Activated CD4-positive, alpha-beta T cell treated with anti-CD3 and anti-CD28 coated beads, Interleukin-2, amount 10 ng/mL, durations not matched to agents 24 days and 14 days (primary cell): ENCODE results near the gene C1orf105. TPM values are rescaled to one million over a fixed set of nuclear protein-coding genes. Genes with fewer than 3 reads are reported as not detected.

Source experiments
- DNase-seq: peaks from one replicate; pipeline ENCODE4 v3.0.0; 2022
- H3K27ac Mint-ChIP-seq: one replicate; pipeline ENCODE4 v1.8.0; 2022; ENCODE audit warnings: mild to moderate bottlenecking, mixed read lengths
- H3K27me3 Mint-ChIP-seq: one replicate; pipeline ENCODE4 v1.8.0; 2022; ENCODE audit warnings: mixed read lengths
- H3K36me3 Mint-ChIP-seq: one replicate; pipeline ENCODE4 v1.8.0; 2022; ENCODE audit warnings: low read depth, mild to moderate bottlenecking, mixed read lengths
- H3K4me1 Mint-ChIP-seq: one replicate; pipeline ENCODE4 v1.8.0; 2021; ENCODE audit warnings: mixed read lengths
- H3K4me3 Mint-ChIP-seq: one replicate; pipeline ENCODE4 v1.8.0; 2022; ENCODE audit warnings: mild to moderate bottlenecking, moderate library complexity, mixed read lengths
- H3K9me3 Mint-ChIP-seq: one replicate; pipeline ENCODE4 v1.8.0; 2021; ENCODE audit warnings: mixed read lengths
- intact Hi-C: fragments of 100-400 bp; cut with micrococcal nuclease; formaldehyde crosslinking; loops from one replicate; pipeline ENCODE4 v1.15.1; 2023
- total RNA-seq: library from RNA; stranded (reverse); gene quantifications from 2 replicates; pipeline ENCODE4 v1.2.3, GENCODE V29; 2022

Gene C1orf105
- total RNA-seq, 1 donor from 2014 or later = not detected

DNA sequence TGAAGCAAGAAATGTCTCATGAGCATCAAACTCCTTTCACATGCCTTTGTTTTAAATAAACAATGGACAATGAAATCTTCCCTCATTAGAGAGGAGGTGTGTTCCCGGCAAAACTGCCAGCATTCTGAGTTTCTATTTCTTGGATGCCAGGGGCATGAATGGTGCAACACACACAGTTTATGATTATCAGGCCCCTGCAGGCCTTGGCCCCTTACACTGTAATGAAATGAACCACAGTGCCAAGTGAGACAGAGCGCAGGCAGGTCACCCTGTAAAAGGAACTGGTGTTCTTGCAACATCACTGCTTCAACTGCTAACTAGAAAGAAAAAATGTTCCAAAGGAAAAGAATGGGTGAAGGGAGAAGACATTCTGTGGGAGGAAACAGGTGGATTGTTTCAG lies 27.2 kb downstream of the C1orf105 start:
- H3K9me3 Mint-ChIP-seq = no peaks in the 10 kb centered on the region
- H3K4me1 Mint-ChIP-seq = peaks cover 33% of the 10 kb centered on the region
- H3K4me3 Mint-ChIP-seq = no peak overlapping the region
- no peak overlapping the region for H3K27ac Mint-ChIP-seq
- intact Hi-C loops = loop anchor here (10.0 kb wide), 1 partner anchor 643 kb away; no protein-coding TSS in a partner anchor
- no peaks in the 10 kb centered on the region for H3K27me3 Mint-ChIP-seq
- peaks cover 2% of the 10 kb centered on the region for H3K36me3 Mint-ChIP-seq
- no peak for DNase-seq

DNA sequence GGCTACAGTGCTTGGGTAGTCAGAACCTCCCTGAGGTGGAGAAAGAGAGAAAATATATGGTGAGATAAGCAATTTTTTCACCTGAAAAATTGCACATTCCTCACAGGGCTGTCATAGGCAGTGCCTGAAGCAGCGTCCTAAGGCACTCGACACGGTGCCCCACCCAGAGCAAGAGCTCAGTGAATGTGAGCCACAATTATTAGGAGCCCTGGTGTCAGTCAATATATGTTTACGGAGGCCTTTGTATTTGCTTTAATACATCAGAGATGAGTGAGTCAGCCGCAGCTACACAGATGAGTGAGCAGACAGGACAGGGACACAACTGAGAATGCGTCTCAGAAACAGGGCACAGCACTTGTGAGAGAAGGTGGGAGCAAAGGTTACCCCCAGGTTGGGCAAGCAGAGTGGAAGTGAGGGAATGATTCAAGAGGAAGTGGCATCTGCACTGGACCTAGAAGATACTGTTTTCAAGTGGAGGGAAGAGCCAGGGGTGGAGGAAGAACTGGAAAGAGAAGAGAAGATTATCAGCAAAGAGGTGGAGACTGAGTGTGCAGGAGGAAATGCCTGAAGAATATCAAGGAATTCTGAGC lies 28.6 kb downstream of the C1orf105 start:
- no peaks in the 10 kb centered on the region for H3K27me3 Mint-ChIP-seq
- peak; percentile 57 for DNase-seq
- peaks cover 31% of the 10 kb centered on the region for H3K4me1 Mint-ChIP-seq
- no peak overlapping the region for H3K4me3 Mint-ChIP-seq
- intact Hi-C loops = loop anchor here (10.0 kb wide), 1 partner anchor 644 kb away; no protein-coding TSS in a partner anchor
- no peaks in the 10 kb centered on the region for H3K36me3 Mint-ChIP-seq
- H3K9me3 Mint-ChIP-seq = no peaks in the 10 kb centered on the region
- H3K27ac Mint-ChIP-seq = peak overlapping the region; percentile 49

DNA sequence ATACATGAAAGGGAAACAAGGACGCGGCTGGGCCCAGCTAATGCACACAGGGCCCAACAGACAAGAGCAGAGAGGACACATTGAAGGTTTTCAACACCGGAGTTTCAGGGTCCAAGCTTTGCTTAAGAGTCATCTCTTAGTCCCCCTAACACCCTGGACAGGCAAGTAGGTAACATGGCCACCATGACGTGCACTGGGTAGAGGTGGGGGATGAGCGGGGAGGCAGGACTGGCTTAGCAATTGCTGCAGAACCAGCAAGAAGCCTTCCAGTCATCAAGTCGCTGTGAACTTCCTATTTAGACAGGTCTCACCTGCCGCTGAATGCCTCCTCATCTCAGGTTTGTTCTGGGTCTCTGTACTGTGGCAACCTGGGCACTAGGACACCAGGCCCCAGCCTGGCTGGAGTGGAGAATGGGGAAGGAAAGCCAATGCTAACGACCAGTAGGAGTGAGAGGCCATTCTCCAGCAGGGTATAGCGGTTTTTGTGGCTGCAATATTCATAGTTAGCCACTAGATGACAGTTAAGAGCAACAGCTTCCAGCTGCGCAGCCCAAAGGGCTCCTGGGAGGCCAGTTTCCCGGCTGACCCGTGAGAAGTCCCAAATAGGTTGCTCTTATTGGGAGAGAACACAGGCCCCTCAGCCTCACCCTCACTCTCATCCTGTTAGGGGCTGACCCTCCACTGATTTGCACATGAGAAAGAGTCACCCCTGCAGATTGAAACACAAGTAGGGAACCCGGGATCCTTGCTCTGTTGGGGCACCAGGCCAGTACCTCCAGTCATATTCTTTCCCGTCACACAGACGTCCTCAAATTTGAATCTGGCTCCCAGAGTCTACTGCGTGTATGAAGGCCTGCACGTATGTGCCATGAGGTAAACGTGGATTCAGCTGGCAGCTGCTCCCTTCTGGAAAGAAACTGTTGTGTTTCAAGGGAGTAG lies 29.4 kb downstream of the C1orf105 start:
- Mint-ChIP-seq H3K4me1 (peaks cover 27% of the 10 kb centered on the region), H3K27me3 (peaks cover 1% of the 10 kb centered on the region), H3K4me3 (peak overlapping the region; percentile 39), H3K36me3 (no peaks in the 10 kb centered on the region), H3K9me3 (no peaks in the 10 kb centered on the region), H3K27ac (peak overlapping the region; percentile 65)
- peak; percentile 83 for DNase-seq
- intact Hi-C loops = loop anchor here (1.0 to 10.0 kb wide), 7 partner anchors 178 to 645 kb away; no protein-coding TSS in a partner anchor

DNA sequence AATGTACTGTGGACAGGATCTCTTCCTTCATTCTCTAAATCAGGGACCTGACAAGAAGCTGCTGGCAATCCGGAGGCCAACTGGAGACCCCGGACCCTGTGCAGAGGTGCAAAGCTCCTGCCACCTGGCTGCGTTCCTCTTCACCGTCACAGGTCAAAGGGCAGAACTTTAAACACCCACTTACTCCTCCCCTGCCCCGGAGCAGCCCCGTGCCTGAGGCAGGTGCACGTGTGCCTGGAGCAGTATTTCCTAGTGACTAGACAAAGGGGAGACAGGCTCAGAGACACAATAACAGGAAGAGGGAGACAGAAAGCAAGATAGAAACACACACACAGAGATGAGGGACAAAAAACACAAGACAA lies 30.0 kb downstream of the C1orf105 start:
- Mint-ChIP-seq H3K27me3 (peaks cover 2% of the 10 kb centered on the region), H3K4me1 (peaks cover 27% of the 10 kb centered on the region), H3K36me3 (no peaks in the 10 kb centered on the region), H3K9me3 (no peaks in the 10 kb centered on the region), H3K27ac (peak overlapping the region; percentile 65), H3K4me3 (peak overlapping the region; percentile 39)
- intact Hi-C loops = loop anchor here (1.0 to 5.0 kb wide), 6 partner anchors 178 to 387 kb away; no protein-coding TSS in a partner anchor
- DNase-seq = peak; percentile 70

DNA sequence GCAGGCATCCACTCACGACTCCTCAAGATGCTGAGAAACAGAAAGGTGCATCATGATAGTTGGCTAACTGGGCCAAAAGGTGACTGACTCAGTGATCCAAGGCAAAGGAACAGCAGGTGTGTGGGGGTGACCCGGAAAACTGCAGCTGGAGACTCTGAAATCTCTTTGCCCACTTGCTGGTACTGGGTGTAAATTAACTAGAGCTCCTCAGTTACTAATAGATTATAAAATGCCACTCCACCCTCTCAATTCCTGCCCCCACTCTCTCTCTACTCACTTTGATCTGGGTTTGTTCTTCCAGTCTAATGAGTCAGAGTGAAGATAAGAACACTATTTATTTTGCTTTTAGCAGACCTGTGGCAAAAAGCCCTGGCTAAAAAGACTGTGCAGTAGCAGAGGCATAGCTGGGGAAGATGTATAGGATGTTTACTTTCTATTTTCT lies 30.5 kb downstream of the C1orf105 start:
- Mint-ChIP-seq H3K4me1 (peaks cover 27% of the 10 kb centered on the region), H3K4me3 (peak overlapping the region; percentile 39), H3K9me3 (no peaks in the 10 kb centered on the region), H3K27ac (peak overlapping the region; percentile 65), H3K36me3 (no peaks in the 10 kb centered on the region), H3K27me3 (peaks cover 2% of the 10 kb centered on the region)
- peak; percentile 69 for DNase-seq
- intact Hi-C loops = loop anchor here (1.0 to 5.0 kb wide), 6 partner anchors 81 to 386 kb away; no protein-coding TSS in a partner anchor

DNA sequence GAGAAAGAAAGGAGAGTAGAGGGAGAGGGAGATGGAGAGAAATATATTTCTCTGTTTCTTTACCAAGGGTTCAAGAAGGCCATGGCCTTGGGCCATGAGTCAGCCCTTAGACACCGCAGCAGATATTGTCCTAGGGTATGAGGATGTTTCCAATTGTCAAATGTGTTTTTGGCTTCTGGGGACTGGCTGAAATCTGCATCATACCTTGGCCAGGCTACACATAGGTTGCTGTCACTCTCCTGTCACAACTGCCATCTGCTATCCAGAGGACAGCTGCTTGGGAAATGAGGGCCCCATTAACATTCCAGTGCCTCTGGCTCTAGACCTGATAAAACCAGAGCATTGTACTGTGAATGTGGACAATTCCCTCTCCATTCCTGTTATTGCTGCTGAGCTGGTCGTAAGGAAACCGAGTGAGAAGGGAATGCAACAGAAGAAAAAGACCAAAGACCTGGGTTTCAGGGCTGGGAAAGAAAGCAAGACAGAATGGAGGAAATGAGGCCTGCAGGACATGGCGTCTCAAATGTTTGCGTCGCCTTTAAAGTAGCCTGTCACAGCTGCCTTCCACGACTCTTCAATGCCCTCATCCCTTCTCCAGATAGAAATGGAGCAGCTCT lies 32.2 kb downstream of the C1orf105 start:
- no peak overlapping the region for H3K4me3 Mint-ChIP-seq
- H3K27ac Mint-ChIP-seq = no peak overlapping the region
- H3K27me3 Mint-ChIP-seq = peaks cover 3% of the 10 kb centered on the region
- peaks cover 27% of the 10 kb centered on the region for H3K4me1 Mint-ChIP-seq
- intact Hi-C loops = loop anchor here (5.0 kb wide), 2 partner anchors 180 to 385 kb away; no protein-coding TSS in a partner anchor
- no peaks in the 10 kb centered on the region for H3K36me3 Mint-ChIP-seq
- DNase-seq = no peak
- peaks cover 3% of the 10 kb centered on the region for H3K9me3 Mint-ChIP-seq

DNA sequence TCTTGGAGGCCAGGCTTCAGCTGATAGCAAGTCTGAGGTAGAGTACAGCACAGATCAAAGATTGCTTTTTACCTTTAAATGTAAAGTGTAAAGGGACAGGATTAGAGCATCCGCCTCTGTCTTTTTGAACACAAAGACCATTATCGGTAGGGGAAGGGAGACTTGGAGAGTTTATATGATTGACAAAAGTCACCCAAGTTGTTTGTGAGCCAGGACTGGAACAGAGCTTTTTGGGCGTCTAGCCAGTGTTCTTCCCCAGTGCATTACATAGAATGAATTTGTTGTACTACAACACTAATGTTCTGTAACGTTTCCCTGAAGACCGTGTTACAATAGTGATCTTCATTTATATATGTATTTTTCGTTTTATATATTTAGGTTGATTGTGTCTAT lies 32.7 kb downstream of the C1orf105 start:
- Mint-ChIP-seq H3K9me3 (peaks cover 3% of the 10 kb centered on the region), H3K27ac (no peak overlapping the region), H3K4me3 (no peak overlapping the region), H3K4me1 (peaks cover 27% of the 10 kb centered on the region), H3K36me3 (no peaks in the 10 kb centered on the region), H3K27me3 (peaks cover 8% of the 10 kb centered on the region)
- DNase-seq = no peak
- intact Hi-C loops = loop anchor here (5.0 kb wide), 2 partner anchors 181 to 384 kb away; no protein-coding TSS in a partner anchor

DNA sequence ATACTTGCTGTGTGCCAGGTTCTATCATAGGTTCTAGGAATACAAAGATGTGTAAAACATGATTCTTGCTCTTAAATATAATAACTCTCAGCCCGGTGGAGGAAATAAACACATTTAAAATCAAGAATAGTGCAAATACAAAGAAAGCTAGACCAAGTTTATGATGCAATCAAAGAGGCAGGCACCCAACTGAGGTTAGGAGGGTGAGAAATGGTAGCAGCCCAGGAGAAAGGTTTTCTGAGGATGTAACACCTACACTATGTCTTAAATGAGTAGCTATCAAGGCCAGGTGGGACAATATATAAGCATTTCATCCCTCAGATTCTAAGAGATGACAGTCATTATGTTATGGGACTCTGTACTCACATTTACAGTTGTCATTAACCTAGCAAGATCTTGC lies 33.1 kb downstream of the C1orf105 start:
- H3K27me3 Mint-ChIP-seq = peaks cover 8% of the 10 kb centered on the region
- H3K4me3 Mint-ChIP-seq = no peak overlapping the region
- H3K4me1 Mint-ChIP-seq = peaks cover 27% of the 10 kb centered on the region
- no peaks in the 10 kb centered on the region for H3K36me3 Mint-ChIP-seq
- intact Hi-C loops = loop anchor here (5.0 kb wide), 2 partner anchors 181 to 384 kb away; no protein-coding TSS in a partner anchor
- H3K27ac Mint-ChIP-seq = no peak overlapping the region
- DNase-seq = no peak
- H3K9me3 Mint-ChIP-seq = peaks cover 3% of the 10 kb centered on the region

DNA sequence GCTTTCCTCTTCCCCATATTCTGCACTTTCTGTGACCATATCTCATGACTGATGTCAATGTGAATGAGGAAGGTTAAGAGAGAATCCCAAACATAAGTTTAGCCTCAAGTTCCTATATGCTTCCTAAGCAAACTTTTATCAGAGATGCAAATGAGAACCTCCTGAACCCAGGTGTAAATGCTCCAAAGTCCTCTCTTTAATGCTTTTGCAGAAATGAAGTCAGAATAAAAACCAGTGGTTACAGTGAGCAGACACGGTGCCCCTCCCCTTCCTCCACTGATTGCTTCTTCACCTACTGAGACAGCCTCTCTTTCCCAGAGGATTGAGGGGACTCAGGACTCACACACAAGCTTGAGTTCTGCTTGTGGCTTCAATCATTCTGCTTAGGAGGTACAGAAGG lies 35.0 kb downstream of the C1orf105 start:
- no peak for DNase-seq
- H3K27me3 Mint-ChIP-seq = peaks cover 19% of the 10 kb centered on the region
- no peak overlapping the region for H3K4me3 Mint-ChIP-seq
- no peak overlapping the region for H3K27ac Mint-ChIP-seq
- intact Hi-C loops = no loop called here
- H3K4me1 Mint-ChIP-seq = peaks cover 16% of the 10 kb centered on the region
- peaks cover 3% of the 10 kb centered on the region for H3K9me3 Mint-ChIP-seq
- H3K36me3 Mint-ChIP-seq = no peaks in the 10 kb centered on the region

DNA sequence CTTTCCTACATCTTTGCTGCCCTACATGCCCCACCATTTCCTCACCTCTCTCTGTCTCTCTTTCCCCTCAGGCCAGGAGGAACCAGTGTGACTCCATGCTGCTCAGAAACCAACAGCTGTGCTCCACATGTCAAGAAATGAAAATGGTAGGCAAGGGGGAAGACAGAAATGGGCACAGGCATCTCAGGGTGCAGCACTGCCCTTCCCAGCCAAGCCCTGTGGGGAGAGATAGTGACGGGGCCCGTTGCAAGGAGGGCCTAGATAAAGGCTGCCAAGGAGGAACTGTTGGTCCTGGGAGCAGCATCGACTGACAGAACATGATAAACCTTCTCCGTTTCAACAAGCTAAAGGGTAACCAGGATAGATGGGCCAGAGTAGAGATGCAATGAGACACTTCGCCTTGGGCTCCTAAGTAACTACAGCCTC lies 35.9 kb downstream of the C1orf105 start:
- no peak overlapping the region for H3K27ac Mint-ChIP-seq

DNA sequence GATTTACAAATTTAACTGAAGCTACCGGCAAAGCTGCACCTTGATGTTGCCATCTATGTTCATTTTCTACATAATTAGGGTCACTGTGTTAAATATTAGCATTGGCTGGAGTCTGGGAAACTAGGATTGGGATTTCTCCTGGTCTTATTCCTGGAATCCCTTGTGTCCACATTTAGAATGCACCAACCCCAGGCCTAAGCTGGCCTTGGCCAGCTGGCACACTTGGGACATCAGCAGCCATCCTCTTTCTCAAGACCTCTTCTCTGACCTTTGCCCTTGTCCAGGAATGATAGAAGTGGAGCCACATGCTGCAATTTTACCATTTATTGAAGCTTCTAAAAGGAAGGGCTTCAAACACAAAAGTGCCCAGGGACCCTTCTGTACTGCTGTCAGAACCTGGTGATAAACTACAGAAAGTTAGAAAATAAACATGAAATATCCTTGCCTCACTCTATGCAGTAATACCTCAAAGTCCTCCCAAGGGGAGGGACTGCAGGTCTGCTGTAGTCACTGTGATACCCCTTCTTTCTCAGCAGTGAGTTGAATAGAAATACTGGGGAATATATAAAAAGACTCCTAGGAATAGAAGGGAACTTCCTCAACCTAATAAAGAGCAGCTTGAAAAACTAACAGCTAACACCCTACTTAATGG lies 37.1 kb downstream of the C1orf105 start:
- peaks cover 26% of the 10 kb centered on the region for H3K27me3 Mint-ChIP-seq
- H3K4me1 Mint-ChIP-seq = peaks cover 3% of the 10 kb centered on the region
- no peaks in the 10 kb centered on the region for H3K36me3 Mint-ChIP-seq
- peaks cover 3% of the 10 kb centered on the region for H3K9me3 Mint-ChIP-seq
- DNase-seq = no peak
- intact Hi-C loops = no loop called here
- H3K4me3 Mint-ChIP-seq = no peak overlapping the region
- H3K27ac Mint-ChIP-seq = no peak overlapping the region

More for the DNA sequence above, 35.9 kb downstream of the C1orf105 start:
- peaks cover 7% of the 10 kb centered on the region for H3K4me1 Mint-ChIP-seq
- no peak for DNase-seq
- peaks cover 24% of the 10 kb centered on the region for H3K27me3 Mint-ChIP-seq
- H3K36me3 Mint-ChIP-seq = no peaks in the 10 kb centered on the region
- H3K4me3 Mint-ChIP-seq = no peak overlapping the region
- peaks cover 3% of the 10 kb centered on the region for H3K9me3 Mint-ChIP-seq
- intact Hi-C loops = no loop called here

DNA sequence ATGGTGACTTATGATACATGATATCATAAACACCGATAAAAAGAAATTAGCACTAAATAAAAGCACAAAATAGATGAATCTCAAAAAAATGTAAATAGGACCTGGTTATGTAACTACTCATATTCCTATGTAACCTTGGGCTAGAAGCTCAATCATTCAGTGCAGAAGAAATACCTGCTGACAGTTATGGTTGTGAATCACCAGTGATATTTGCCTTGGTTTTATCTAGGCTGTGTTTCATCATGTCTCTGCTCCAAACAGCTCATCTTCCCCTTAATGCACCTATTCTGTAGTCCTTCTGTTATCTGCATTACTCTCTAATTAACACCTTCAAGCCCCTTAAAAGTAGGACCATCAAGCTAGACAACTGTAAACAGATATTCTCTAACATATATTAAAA lies 39.7 kb downstream of the C1orf105 start:
- Mint-ChIP-seq H3K36me3 (no peaks in the 10 kb centered on the region), H3K4me3 (no peak overlapping the region), H3K9me3 (peaks cover 3% of the 10 kb centered on the region), H3K27ac (no peak overlapping the region), H3K4me1 (no peaks in the 10 kb centered on the region), H3K27me3 (peaks cover 25% of the 10 kb centered on the region)
- intact Hi-C loops = no loop called here
- no peak for DNase-seq

DNA sequence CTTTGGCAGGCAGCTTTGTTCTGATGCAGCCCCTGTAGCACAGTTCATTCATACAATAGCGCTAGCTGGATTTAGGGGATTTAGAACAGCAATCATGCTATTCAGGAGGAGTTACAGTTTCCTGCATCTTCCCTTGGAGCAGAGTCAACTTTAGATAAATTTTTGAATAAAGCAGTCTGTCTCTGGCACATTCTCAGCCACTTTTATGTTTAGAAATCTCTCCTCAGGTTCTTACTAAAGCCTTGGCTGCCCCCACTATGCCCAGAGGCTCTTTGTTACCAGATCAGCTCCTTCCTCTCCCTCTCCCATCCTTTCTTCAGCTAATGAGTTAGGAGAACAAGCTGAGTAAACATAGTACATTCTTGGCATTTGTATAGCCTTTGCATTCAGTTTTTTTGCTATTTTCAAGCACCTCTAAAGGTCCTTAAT lies 40.4 kb downstream of the C1orf105 start:
- intact Hi-C loops = no loop called here
- Mint-ChIP-seq H3K27ac (no peak overlapping the region), H3K9me3 (peaks cover 3% of the 10 kb centered on the region)

More for the DNA sequence above, 40.4 kb downstream of the C1orf105 start:
- Mint-ChIP-seq H3K4me3 (no peak overlapping the region), H3K27me3 (peaks cover 25% of the 10 kb centered on the region), H3K36me3 (no peaks in the 10 kb centered on the region), H3K4me1 (no peaks in the 10 kb centered on the region)
- no peak for DNase-seq
